Measurements from ENCODE around the gene SAMD8.

DNA sequence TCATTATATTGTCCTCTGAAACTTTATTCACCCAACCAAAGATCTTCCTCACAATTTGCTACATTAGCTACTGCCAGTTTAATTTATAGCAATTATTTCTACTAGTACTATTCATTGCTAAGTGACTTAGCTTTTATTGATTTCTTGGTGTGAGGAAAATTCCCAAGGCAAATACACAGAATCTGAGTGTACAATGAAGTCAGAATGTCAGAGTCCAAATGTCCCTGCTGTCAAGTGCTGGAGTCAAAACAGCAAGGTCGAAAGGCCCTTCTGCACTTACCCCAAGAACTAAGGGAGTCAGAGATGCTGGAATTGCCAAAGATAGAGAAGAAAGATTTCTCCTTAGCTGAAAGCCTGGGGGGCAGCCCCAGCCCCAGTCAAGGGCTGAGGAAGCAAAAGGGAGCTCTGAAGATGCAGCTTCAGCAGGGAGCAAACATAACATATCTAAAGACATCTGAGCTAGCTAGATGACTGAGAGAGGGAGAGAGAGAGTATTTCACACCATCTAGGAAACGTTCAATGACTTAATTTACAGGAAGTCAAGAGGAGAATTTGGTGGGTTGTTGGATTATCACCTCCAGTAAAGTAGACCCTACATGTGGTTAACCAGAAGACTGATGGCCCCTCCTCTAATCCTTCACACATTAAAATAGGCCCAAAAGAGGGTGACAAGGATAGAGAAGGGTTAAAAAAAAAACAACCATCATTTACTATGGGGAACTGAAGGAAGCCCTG is 36.6 kb upstream of the SAMD8 start:
- TF ChIP-seq, protein P1, sequence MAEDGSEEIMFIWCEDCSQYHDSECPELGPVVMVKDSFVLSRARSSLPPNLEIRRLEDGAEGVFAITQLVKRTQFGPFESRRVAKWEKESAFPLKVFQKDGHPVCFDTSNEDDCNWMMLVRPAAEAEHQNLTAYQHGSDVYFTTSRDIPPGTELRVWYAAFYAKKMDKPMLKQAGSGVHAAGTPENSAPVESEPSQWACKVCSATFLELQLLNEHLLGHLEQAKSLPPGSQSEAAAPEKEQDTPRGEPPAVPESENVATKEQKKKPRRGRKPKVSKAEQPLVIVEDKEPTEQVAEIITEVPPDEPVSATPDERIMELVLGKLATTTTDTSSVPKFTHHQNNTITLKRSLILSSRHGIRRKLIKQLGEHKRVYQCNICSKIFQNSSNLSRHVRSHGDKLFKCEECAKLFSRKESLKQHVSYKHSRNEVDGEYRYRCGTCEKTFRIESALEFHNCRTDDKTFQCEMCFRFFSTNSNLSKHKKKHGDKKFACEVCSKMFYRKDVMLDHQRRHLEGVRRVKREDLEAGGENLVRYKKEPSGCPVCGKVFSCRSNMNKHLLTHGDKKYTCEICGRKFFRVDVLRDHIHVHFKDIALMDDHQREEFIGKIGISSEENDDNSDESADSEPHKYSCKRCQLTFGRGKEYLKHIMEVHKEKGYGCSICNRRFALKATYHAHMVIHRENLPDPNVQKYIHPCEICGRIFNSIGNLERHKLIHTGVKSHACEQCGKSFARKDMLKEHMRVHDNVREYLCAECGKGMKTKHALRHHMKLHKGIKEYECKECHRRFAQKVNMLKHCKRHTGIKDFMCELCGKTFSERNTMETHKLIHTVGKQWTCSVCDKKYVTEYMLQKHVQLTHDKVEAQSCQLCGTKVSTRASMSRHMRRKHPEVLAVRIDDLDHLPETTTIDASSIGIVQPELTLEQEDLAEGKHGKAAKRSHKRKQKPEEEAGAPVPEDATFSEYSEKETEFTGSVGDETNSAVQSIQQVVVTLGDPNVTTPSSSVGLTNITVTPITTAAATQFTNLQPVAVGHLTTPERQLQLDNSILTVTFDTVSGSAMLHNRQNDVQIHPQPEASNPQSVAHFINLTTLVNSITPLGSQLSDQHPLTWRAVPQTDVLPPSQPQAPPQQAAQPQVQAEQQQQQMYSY (CRISPR knock-in tag; IDR thresholded peaks at IDR 0.05), result no peak
- TF ChIP-seq NFYB (IDR thresholded peaks at IDR 0.05; ENCODE audit: insufficient read depth, low read depth, low read length) (no peak), HDAC2 (IDR thresholded peaks at IDR 0.05) (no peak), NR2C1 (IDR thresholded peaks at IDR 0.05) (no peak), CHD1 (IDR thresholded peaks at IDR 0.05; ENCODE audit: low read depth, low read length) (no peak), POLR2A (IDR thresholded peaks at IDR 0.05; ENCODE audit: low read depth, low read length) (no peak)
- TF ChIP-seq, protein P2, sequence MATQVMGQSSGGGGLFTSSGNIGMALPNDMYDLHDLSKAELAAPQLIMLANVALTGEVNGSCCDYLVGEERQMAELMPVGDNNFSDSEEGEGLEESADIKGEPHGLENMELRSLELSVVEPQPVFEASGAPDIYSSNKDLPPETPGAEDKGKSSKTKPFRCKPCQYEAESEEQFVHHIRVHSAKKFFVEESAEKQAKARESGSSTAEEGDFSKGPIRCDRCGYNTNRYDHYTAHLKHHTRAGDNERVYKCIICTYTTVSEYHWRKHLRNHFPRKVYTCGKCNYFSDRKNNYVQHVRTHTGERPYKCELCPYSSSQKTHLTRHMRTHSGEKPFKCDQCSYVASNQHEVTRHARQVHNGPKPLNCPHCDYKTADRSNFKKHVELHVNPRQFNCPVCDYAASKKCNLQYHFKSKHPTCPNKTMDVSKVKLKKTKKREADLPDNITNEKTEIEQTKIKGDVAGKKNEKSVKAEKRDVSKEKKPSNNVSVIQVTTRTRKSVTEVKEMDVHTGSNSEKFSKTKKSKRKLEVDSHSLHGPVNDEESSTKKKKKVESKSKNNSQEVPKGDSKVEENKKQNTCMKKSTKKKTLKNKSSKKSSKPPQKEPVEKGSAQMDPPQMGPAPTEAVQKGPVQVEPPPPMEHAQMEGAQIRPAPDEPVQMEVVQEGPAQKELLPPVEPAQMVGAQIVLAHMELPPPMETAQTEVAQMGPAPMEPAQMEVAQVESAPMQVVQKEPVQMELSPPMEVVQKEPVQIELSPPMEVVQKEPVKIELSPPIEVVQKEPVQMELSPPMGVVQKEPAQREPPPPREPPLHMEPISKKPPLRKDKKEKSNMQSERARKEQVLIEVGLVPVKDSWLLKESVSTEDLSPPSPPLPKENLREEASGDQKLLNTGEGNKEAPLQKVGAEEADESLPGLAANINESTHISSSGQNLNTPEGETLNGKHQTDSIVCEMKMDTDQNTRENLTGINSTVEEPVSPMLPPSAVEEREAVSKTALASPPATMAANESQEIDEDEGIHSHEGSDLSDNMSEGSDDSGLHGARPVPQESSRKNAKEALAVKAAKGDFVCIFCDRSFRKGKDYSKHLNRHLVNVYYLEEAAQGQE (IDR thresholded peaks at IDR 0.05; ENCODE audit: low read depth, low read length), result no peak
- TF ChIP-seq, protein P3, sequence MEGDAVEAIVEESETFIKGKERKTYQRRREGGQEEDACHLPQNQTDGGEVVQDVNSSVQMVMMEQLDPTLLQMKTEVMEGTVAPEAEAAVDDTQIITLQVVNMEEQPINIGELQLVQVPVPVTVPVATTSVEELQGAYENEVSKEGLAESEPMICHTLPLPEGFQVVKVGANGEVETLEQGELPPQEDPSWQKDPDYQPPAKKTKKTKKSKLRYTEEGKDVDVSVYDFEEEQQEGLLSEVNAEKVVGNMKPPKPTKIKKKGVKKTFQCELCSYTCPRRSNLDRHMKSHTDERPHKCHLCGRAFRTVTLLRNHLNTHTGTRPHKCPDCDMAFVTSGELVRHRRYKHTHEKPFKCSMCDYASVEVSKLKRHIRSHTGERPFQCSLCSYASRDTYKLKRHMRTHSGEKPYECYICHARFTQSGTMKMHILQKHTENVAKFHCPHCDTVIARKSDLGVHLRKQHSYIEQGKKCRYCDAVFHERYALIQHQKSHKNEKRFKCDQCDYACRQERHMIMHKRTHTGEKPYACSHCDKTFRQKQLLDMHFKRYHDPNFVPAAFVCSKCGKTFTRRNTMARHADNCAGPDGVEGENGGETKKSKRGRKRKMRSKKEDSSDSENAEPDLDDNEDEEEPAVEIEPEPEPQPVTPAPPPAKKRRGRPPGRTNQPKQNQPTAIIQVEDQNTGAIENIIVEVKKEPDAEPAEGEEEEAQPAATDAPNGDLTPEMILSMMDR (IDR thresholded peaks at IDR 0.05 in 2 of 3, conservative IDR thresholded peaks at IDR 0.05 in 1 of 3; ENCODE audit: control insufficient read depth in 2 of 3, extremely low read depth in 1 of 3, insufficient read depth in 1 of 3, low read depth in 3 of 3, low read length in 3 of 3), result no peak
- TF ChIP-seq, protein P4, sequence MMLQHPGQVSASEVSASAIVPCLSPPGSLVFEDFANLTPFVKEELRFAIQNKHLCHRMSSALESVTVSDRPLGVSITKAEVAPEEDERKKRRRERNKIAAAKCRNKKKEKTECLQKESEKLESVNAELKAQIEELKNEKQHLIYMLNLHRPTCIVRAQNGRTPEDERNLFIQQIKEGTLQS (IDR thresholded peaks at IDR 0.05; ENCODE audit: borderline replicate concordance, extremely low read depth, low read depth, low read length), result no peak

Data from GM12878 (cell line).